NOMO-1 treated with DMSO at 0.1 percent for 48 hours (cell line): ENCODE data around the gene ACTC1.

Experiments used
- DNase-seq: peaks from one replicate; lab custom pipeline; 2025; ENCODE audit not compliant: unreplicated experiment; lab: John Stamatoyannopoulos, UW

ACTC1 gene

GRCh38 chr15:34802371-34802770 lies 7.0 kb upstream of the ACTC1 start:
- DNase-seq, result no peak

- no peak for DNase-seq
Measured at GRCh38 chr15:34799149-34800101, 4.1 kb upstream of the ACTC1 start.

GRCh38 chr15:34796847-34797435 lies 1.6 kb upstream of the ACTC1 start:
- DNase-seq, result no peak

GRCh38 chr15:34794590-34795206 lies 651 bp downstream of the ACTC1 start:
- DNase-seq, result no peak

- no peak for DNase-seq
Measured at GRCh38 chr15:34793901-34794300, 1.4 kb downstream of the ACTC1 start.

GRCh38 chr15:34793071-34793470 lies 2.3 kb downstream of the ACTC1 start:
- DNase-seq, result no peak

GRCh38 chr15:34791701-34792100 lies 3.6 kb downstream of the ACTC1 start:
- no peak for DNase-seq

GRCh38 chr15:34790121-34790520 lies 5.2 kb downstream of the ACTC1 start:
- DNase-seq, result no peak

GRCh38 chr15:34789326-34789725 lies 6.0 kb downstream of the ACTC1 start:
- no peak for DNase-seq

- no peak for DNase-seq
Measured at GRCh38 chr15:34786206-34786605, 9.1 kb downstream of the ACTC1 start.

- DNase-seq, result no peak
Measured at GRCh38 chr15:34783991-34784390, 11.4 kb downstream of the ACTC1 start.

GRCh38 chr15:34783431-34783830 lies 11.9 kb downstream of the ACTC1 start:
- DNase-seq, result no peak

- no peak for DNase-seq
Measured at GRCh38 chr15:34782901-34783300, 12.4 kb downstream of the ACTC1 start.

GRCh38 chr15:34780725-34781124 lies 14.6 kb downstream of the ACTC1 start:
- DNase-seq, result no peak

- DNase-seq, result no peak
Measured at GRCh38 chr15:34776606-34777105, 18.7 kb downstream of the ACTC1 start.

- DNase-seq, result no peak
Measured at GRCh38 chr15:34773917-34774316, 21.4 kb downstream of the ACTC1 start.

GRCh38 chr15:34773013-34773412 lies 22.3 kb downstream of the ACTC1 start:
- DNase-seq, result no peak

GRCh38 chr15:34772312-34772711 lies 23.0 kb downstream of the ACTC1 start:
- DNase-seq, result no peak

GRCh38 chr15:34769711-34770110 lies 25.6 kb downstream of the ACTC1 start:
- no peak for DNase-seq

- no peak for DNase-seq
Measured at GRCh38 chr15:34768530-34768929, 26.8 kb downstream of the ACTC1 start.

- DNase-seq, result no peak
Measured at GRCh38 chr15:34765741-34766140, 29.6 kb downstream of the ACTC1 start.

- DNase-seq, result no peak
Measured at GRCh38 chr15:34760909-34761308, 34.4 kb downstream of the ACTC1 start.
